NCI-H1105 (cell line): ENCODE measurements around the gene PHLDA3.

Source experiments
- DNase-seq: peaks from one replicate; lab custom pipeline; 2025; lab: John Stamatoyannopoulos, UW

PHLDA3 gene

DNA sequence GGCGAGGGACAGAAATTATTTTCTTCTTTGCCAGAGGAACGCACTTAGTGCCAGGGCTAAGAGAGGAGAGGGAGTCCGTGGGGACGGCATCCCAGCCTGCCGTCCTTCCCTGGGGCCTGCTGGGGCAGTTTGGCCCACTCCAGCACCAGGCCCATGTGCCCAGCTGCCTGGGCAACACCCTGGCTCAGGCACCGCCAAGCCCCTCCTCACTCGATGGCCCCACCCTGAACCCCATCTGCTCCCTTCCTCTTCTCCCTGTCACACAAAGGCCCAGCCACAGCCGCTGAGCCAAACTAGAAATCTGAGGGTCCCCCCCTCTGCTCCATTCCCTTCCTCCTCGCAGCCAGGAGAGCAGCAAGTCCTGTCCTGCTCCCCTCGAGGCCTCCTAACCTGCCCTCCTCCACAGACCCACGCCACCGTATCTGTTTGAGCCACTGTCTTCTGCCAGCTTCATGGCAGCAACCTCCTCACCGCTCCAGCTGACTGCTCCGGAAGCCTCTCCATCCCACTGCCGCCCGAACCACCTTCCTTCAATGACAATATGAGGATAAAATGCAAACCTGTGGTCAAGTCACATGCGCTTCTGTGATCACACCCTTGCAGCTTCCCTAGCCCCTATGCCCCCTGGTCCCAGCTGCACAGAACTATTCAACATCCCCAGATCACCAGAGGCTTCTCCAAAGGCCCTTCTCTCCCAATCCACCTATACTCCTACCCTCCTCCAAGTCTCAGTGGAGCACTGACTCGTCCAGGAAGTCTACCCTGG is 39.1 kb downstream of the PHLDA3 start:
- DNase-seq = no peak

DNA sequence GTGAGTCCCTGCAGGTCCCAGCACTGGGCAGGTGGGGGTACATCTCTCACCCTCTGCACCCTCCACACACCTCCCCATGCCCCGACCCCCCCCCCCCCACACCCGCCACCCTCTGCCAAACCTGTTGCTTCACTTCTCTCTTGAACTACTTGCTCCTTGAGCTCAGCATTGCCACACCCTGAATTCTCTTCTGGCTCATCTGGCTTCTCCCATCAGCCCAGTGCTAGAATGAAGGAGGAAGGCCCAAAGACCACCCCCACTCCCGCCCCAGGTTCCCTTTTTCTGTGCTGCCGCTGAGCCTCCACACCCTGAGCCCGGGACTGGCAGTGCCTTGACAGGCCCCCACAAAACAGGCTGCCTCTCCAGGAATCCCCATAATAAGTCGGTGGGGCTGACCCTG is 41.0 kb downstream of the PHLDA3 start:
- DNase-seq = no peak

- DNase-seq = no peak
Observed at GRCh38 chr1:201426479-201427310, 42.3 kb downstream of the PHLDA3 start.

DNA sequence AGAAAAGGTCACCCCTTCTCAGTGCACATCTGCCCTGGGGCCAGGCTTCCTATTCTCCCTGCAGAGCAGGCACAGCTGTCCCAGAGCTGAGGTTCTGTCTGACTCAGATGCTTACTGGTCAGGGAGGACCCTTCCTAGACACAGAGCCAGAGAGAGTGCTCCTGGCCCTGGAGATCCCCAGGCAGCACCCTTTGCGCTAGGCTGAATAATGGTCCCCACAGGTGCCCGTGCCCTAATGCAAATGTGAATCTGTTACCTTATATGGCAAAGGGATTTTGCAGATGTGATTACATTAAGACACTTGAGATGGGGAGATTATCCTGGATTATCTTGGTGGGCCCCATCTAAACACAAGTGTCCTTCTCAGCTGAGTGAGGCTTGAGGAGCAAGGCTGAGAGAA is 44.8 kb downstream of the PHLDA3 start:
- no peak for DNase-seq

DNA sequence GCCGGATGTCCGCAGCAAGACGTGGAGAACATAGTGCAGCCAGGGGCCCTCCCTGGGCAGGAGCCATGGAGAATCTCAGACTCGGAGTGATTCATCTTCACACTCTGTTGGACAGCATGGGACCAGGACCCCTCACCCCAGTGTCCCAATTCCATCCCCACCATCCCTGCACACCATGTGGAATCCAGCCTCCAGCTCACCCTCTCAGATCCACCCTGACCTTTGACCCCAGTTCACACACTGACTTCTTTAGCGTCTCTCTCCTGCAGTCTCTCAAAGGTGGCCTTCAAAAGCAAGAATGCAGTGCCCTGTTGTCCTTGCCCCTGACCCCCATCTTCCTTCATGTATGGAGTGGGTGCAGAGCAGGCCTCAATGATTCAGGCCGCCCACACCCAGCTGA is 45.3 kb downstream of the PHLDA3 start:
- DNase-seq = no peak

DNA sequence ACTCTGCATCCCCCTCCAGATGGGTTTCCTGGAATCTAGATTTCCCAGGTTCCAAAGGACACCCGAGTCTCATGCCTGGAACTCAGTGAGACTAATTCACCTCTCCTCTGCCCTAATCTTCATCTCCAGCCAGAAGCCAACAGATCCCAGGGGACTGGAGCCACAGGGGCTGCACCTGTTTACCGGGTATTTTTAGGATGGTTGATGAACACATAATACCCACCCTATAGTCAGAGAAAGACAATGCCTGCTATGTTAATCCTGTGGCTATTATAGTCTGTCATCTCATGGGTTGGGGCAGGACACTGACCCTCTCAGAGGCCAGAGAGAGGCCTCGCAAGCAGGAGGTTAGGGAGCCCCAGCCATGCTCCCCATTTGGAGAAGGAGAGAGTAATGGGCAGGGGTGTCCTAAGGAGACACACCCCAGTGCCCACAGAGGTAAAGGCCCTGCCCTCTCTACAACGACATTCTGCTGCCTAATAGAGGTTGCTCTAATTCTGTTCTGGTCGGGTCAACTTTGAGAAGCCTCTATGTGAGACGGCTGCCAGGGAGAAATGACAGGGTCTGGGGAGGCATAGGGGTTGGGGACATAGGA is 46.5 kb downstream of the PHLDA3 start:
- no peak for DNase-seq

GRCh38 chr1:201422026-201422425 is 47.0 kb downstream of the PHLDA3 start:
- no peak for DNase-seq

GRCh38 chr1:201421041-201421440 is 47.9 kb downstream of the PHLDA3 start:
- no peak for DNase-seq

GRCh38 chr1:201420608-201421002 is 48.4 kb downstream of the PHLDA3 start:
- DNase-seq = no peak

- DNase-seq = no peak
Observed at GRCh38 chr1:201419746-201420607, 49.0 kb downstream of the PHLDA3 start.

GRCh38 chr1:201419256-201419655 is 49.7 kb downstream of the PHLDA3 start:
- no peak for DNase-seq

DNA sequence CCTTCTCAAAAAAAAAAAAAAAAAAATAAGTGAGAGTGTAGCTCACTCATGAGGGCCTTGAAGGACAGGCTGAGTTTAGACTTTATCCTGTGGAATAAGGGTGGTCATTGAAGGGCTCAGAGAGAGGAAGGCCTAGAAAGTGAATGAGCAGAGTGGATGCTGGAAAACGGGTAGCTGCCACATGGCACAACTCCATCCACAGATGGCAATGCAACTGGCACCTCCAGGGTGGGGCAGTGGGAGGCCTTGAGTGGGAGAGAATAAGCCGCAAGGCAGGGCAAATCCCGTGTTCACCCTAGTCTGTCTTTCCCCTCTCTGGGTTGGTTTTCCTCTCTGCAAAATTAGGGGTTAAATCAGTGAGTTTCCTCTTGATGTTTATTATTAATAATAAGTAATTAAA is 50.5 kb downstream of the PHLDA3 start:
- DNase-seq = no peak
